Breast epithelium (tissue), 4 donors: ENCODE data around the gene ODAD3. TPM values are rescaled to one million over a fixed set of nuclear protein-coding genes. Genes with fewer than 3 reads are reported as not detected.

Experiments used
- DNase-seq, 2 donors: peaks; one replicate each; pipeline ENCODE4 v3.0.0-alpha.2; 2019; ENCODE audit warnings: low spot score in 2 of 2
- H3K27ac ChIP-seq, 2 donors: fragments of 200-600 bp; sonication (generic) in 1 of 2; one replicate each; pipeline ENCODE4 v1.5.1; 2016 to 2019; ENCODE audit warnings: mild to moderate bottlenecking in 1 of 2
- H3K27me3 ChIP-seq, 2 donors: fragments of 200-600 bp; sonication (generic) in 1 of 2; one replicate each; pipeline versions ENCODE4 v1.5.1 to v1.6.0; 2017 to 2019; ENCODE audit warnings: control low read depth in 1 of 2, mild to moderate bottlenecking in 1 of 2
- H3K36me3 ChIP-seq: fragments of 200-600 bp; one replicate; pipeline ENCODE4 v1.5.1; 2019
- H3K4me1 ChIP-seq, 2 donors: fragments of 200-600 bp; sonication (generic); one replicate each; pipeline ENCODE4 v1.5.1; 2016 to 2019; ENCODE audit warnings: control low read depth in 1 of 2
- H3K4me3 ChIP-seq, 3 donors: fragments of 200-600 bp; sonication (generic); 1 replicate in 2 of 3; 2 replicates in 1 of 3; pipeline ENCODE4 v1.5.1; 2016 to 2019; ENCODE audit warnings: mild to moderate bottlenecking in 3 of 3, moderate library complexity in 2 of 3
- H3K9me3 ChIP-seq, 2 donors: fragments of 200-600 bp; sonication (generic) in 1 of 2; one replicate each; pipeline ENCODE4 v1.5.1; 2016 to 2019; ENCODE audit warnings: control low read depth in 1 of 2
- CTCF ChIP-seq, 3 donors: fragments of 450-650 bp; IDR thresholded peaks; one replicate each; pipeline ENCODE4 v1.5.1; 2016 to 2017; ENCODE audit warnings: antibody characterized with exemption in 3 of 3, mild to moderate bottlenecking in 3 of 3, moderate library complexity in 3 of 3
- POLR2A ChIP-seq: fragments of 450-650 bp; IDR thresholded peaks from one replicate; pipeline ENCODE4 v1.6.1; 2016; ENCODE audit warnings: antibody characterized with exemption, mild to moderate bottlenecking, moderate library complexity
- POLR2AphosphoS5 ChIP-seq, 3 donors: sonication (generic); formaldehyde crosslinking; IDR thresholded peaks; one replicate each; pipeline ENCODE4 v1.6.1; 2017; ENCODE audit warnings: antibody characterized with exemption in 3 of 3
- intact Hi-C: fragments of 100-400 bp; cut with DNase I; formaldehyde crosslinking; loops from one replicate; pipeline ENCODE4 v1.15.1; 2023; ENCODE audit warnings: low total_unique reads
- total RNA-seq, 3 donors: library from RNA; depleted of rRNA; stranded (reverse); fragments of >200 nt; gene quantifications; one replicate each; pipeline ENCODE4 v1.1.0, GENCODE V29; 2016

The ODAD3 gene
- total RNA-seq, 3 donors from 2014 or later = 0.33 to 0.59 TPM; not detected in 1

- H3K27ac ChIP-seq = no peak within 1 kb of the TSS
- TF ChIP-seq POLR2AphosphoS5 (IDR thresholded peaks at IDR 0.05) = no peak
- no peak for TF ChIP-seq CTCF (IDR thresholded peaks at IDR 0.05)
- no peak for TF ChIP-seq POLR2A
- peak within 1 kb of the TSS; percentile 21 to 60 (median 42) for H3K4me3 ChIP-seq
- intact Hi-C loops = loop anchor here (10.0 kb wide), 1 partner anchor 186 kb away; the partner anchor contains the start of gene TSPAN16
- no peaks in the 10 kb centered on the region for H3K36me3 ChIP-seq
- no peak for DNase-seq
- H3K4me1 ChIP-seq = peaks cover 6 to 13% of the 10 kb centered on the region in 2 donors
- H3K9me3 ChIP-seq = no peaks in the 10 kb centered on the region
- peaks cover 22 to 53% of the 10 kb centered on the region in 2 donors for H3K27me3 ChIP-seq
Measured at GRCh38 chr19:11480715-11481533, 46.0 kb upstream of the ODAD3 start, which contains the start of gene ELAVL3. TSS of gene ELAVL3 (minus strand) at chr19:11481046. CDS start at chr19:11480608, 438 bp downstream.

GRCh38 chr19:11479898-11480714 is 45.2 kb upstream of the ODAD3 start:
- intact Hi-C loops = loop anchor here (10.0 kb wide), 1 partner anchor 185 kb away; the partner anchor contains the start of gene TSPAN16
- H3K9me3 ChIP-seq = no peaks in the 10 kb centered on the region
- no peak overlapping the region for H3K27ac ChIP-seq
- DNase-seq = no peak
- H3K36me3 ChIP-seq = no peaks in the 10 kb centered on the region
- peak overlapping the region in 2 of 3 donors; percentile 18 to 45 for H3K4me3 ChIP-seq
- H3K4me1 ChIP-seq = peaks cover 6 to 13% of the 10 kb centered on the region in 2 donors
- TF ChIP-seq CTCF (IDR thresholded peaks at IDR 0.05) (no peak), POLR2AphosphoS5 (IDR thresholded peaks at IDR 0.05) (no peak)
- peaks cover 22 to 53% of the 10 kb centered on the region in 2 donors for H3K27me3 ChIP-seq

- Histone ChIP-seq H3K4me1 (peaks cover 6 to 13% of the 10 kb centered on the region in 2 donors), H3K36me3 (no peaks in the 10 kb centered on the region), H3K27me3 (peaks cover 22 to 51% of the 10 kb centered on the region in 2 donors), H3K9me3 (no peaks in the 10 kb centered on the region), H3K4me3 (peak overlapping the region in 2 of 3 donors; percentile 18 to 45), H3K27ac (no peak overlapping the region)
- TF ChIP-seq CTCF (IDR thresholded peaks at IDR 0.05) = no peak
- no peak for TF ChIP-seq POLR2A
- TF ChIP-seq POLR2AphosphoS5 (IDR thresholded peaks at IDR 0.05) = no peak
- DNase-seq = no peak
- intact Hi-C loops = no loop called here
Measured at GRCh38 chr19:11479090-11479897, 44.4 kb upstream of the ODAD3 start.

- intact Hi-C loops = no loop called here
- no peak overlapping the region for H3K4me3 ChIP-seq
Measured at GRCh38 chr19:11478167-11479089, 43.5 kb upstream of the ODAD3 start.

More at GRCh38 chr19:11478167-11479089, 43.5 kb upstream of the ODAD3 start:
- Histone ChIP-seq H3K4me1 (peaks cover 6 to 13% of the 10 kb centered on the region in 2 donors), H3K9me3 (no peaks in the 10 kb centered on the region), H3K36me3 (no peaks in the 10 kb centered on the region), H3K27me3 (peaks cover 18 to 42% of the 10 kb centered on the region in 2 donors), H3K27ac (no peak overlapping the region)
- TF ChIP-seq POLR2A = no peak
- TF ChIP-seq CTCF (IDR thresholded peaks at IDR 0.05) = no peak
- no peak for TF ChIP-seq POLR2AphosphoS5 (IDR thresholded peaks at IDR 0.05)
- DNase-seq = no peak
